ENCODE results near the gene CGB5. TPM values are rescaled to one million over a fixed set of nuclear protein-coding genes. Genes with fewer than 3 reads are reported as not detected.
"Not testable (repeated sequence)": the region's sequence is repeated elsewhere in the genome, so short reads cannot be mapped to it uniquely, and the experiment has no call there.

The CGB5 gene
- total RNA-seq, 4 donors from 2014 or later = not detected

DNA sequence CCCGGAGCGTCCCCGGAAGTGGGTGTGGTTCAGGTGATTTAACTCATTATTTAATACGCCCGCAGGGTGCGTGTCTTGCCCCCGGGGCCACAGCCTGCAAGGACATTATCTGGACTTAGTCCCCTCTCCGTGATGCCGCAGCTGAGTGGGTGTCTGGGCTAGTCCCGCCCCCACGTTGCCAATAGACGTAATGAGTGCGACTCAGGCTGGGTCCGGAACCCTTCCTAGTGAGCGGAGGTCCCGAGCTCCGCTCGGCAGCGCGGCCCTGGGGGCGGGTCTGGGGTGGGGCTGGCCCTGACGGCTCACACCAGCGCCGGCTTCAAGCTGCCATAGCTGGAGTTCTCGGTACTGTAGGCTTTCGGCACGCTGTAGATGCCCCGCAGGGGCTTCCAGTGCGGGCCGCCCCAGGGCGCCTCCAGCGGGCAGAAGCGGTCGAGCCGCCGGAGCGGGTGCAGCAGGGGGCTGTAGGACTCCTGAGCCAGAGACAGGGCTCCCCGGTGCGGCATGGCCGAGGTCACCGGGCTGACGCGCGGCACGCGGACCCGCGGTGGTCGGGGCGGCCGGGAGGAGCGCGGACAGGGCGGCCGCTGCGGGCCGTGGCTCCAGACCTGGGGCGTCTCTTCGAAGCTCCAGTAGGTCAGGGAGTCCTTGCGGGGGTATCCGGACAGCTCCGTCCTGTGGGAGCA lies 25.8 kb upstream of the CGB5 start:
- peaks cover 14 to 19% of the 10 kb centered on the region in 2 donors for H3K4me1 ChIP-seq
- peak overlapping the region; percentile 55 to 72 (median 57) for H3K4me3 ChIP-seq
- DNase-seq (peak in 1 of 2 donors; percentile 35), ATAC-seq (peak; percentile 32 to 62)
- TF ChIP-seq POLR2A (IDR thresholded peaks at IDR 0.05) = no peak
- TF ChIP-seq, protein P1, sequence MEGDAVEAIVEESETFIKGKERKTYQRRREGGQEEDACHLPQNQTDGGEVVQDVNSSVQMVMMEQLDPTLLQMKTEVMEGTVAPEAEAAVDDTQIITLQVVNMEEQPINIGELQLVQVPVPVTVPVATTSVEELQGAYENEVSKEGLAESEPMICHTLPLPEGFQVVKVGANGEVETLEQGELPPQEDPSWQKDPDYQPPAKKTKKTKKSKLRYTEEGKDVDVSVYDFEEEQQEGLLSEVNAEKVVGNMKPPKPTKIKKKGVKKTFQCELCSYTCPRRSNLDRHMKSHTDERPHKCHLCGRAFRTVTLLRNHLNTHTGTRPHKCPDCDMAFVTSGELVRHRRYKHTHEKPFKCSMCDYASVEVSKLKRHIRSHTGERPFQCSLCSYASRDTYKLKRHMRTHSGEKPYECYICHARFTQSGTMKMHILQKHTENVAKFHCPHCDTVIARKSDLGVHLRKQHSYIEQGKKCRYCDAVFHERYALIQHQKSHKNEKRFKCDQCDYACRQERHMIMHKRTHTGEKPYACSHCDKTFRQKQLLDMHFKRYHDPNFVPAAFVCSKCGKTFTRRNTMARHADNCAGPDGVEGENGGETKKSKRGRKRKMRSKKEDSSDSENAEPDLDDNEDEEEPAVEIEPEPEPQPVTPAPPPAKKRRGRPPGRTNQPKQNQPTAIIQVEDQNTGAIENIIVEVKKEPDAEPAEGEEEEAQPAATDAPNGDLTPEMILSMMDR (IDR thresholded peaks at IDR 0.05 in 4 of 5, conservative IDR thresholded peaks at IDR 0.05 in 1 of 5) = peak; percentile 19 to 53 (median 36)
- H3K36me3 ChIP-seq = peaks cover 0 to 30% of the 10 kb centered on the region in 2 donors
- peaks cover 0 to 11% (median 8%) of the 10 kb centered on the region in 3 donors for H3K27me3 ChIP-seq
- in situ Hi-C loops (cut with MboI; ENCODE audit: low sequenced_read_pairs in 4 of 4) = no loop called here
- no peak overlapping the region for H3K27ac ChIP-seq
- H3K9me3 ChIP-seq = no peaks in the 10 kb centered on the region
- intact Hi-C loops (cut with DNase I; ENCODE audit: low total_unique reads) = no loop called here

DNA sequence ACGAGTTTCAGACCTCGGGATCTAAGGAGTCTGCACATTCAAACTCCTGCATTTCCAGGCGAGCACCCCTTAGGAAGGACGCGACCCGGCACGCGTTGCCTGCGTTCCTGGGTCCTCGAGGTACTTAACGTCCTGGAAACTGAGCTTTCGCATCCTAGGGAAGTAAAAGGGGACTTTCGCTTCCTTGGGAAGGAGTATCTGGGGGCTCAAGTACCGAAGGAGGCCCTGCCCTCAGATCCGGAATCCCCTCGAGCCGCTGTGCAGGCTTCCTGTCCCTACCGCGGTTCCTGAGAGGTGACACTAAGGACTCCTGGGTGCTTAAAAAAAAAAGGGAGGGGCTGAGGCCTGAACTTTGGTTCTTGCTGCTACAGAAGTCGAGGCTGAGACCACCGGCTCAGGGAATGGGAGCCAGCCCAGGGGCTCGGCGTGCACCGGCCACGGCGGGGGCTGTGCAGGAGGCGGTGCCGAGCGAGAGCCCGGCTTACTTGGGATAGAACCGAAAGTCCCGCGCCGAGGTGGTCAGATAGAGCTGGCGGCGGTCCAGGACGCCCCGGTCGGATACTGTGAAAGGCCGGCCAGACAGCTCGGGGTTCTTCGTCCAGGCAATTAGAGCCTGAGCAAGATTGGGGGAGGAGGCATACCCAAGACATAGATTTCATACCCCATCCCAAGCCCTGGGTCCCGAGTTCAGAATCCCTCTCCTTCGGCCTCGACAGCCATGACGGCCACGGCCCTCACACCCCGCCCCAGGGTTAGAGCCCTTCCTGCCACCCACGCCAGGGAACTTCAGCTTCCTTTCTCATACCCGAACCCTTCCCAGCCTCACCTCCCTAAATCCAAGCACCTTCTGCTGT lies 25.0 kb upstream of the CGB5 start:
- peak; percentile 16 to 31 for ATAC-seq

DNA sequence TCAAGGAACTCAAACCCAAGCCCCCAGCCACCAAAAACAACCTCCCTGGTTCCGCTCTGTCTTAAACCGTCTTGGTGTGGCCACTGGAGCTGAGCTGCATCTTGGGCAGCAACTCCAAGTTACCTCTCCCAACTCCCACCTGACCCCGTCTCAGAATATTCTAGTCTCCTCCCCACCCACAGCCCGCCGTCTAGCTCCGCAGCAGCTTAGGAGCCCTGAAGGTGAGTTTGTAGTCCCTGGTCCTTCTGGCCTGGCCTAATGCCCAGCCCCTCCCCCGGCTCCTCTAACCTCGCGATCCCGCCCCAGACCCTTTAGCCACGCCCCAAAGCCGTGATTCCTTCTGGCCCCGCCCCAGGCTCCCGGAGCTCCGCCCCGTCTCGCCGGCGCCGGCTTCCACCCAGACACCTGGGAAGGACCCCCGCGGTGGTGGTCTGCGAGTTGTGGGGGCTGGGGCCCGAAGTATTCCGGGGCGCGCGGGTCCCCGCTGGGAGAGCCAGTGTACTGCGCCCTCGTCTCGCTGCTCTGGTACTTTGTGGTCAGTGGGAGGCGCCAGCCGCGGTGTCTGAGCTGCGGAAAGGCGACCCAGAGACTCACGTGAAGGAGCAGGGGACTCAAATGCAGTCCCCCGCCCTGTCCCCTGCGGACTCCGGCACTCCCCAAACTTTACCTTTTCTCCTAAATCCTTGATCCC lies 24.3 kb upstream of the CGB5 start:
- TF ChIP-seq POLR2A (IDR thresholded peaks at IDR 0.05) = no peak
- TF ChIP-seq, protein P1 (IDR thresholded peaks at IDR 0.05 in 4 of 5, conservative IDR thresholded peaks at IDR 0.05 in 1 of 5) = no peak
- H3K27ac ChIP-seq = no peak overlapping the region
- peak overlapping the region; percentile 55 to 72 (median 57) for H3K4me3 ChIP-seq
- no peaks in the 10 kb centered on the region for H3K9me3 ChIP-seq
- intact Hi-C loops (cut with DNase I; ENCODE audit: low total_unique reads) (no loop called here), in situ Hi-C loops (cut with MboI; ENCODE audit: low sequenced_read_pairs in 4 of 4) (no loop called here)
- H3K36me3 ChIP-seq = peaks cover 0 to 19% of the 10 kb centered on the region in 2 donors
- ATAC-seq (peak; percentile 63 to 77), DNase-seq (peak; percentile 59 to 70)
- peaks cover 14 to 19% of the 10 kb centered on the region in 2 donors for H3K4me1 ChIP-seq
- peaks cover 0 to 11% (median 8%) of the 10 kb centered on the region in 3 donors for H3K27me3 ChIP-seq

More for the DNA sequence above, 25.0 kb upstream of the CGB5 start:
- intact Hi-C loops (cut with DNase I; ENCODE audit: low total_unique reads); in situ Hi-C loops (cut with MboI; ENCODE audit: low sequenced_read_pairs in 4 of 4); H3K9me3 ChIP-seq; DNase-seq: not testable (repeated sequence)
- Histone ChIP-seq H3K27ac (peak overlapping the region in 1 of 4 donors; percentile 2), H3K4me3 (peak overlapping the region; percentile 55 to 72 (median 57)), H3K27me3 (peaks cover 0 to 11% (median 8%) of the 10 kb centered on the region in 3 donors), H3K36me3 (peaks cover 0 to 25% of the 10 kb centered on the region in 2 donors), H3K4me1 (peaks cover 14 to 19% of the 10 kb centered on the region in 2 donors)

DNA sequence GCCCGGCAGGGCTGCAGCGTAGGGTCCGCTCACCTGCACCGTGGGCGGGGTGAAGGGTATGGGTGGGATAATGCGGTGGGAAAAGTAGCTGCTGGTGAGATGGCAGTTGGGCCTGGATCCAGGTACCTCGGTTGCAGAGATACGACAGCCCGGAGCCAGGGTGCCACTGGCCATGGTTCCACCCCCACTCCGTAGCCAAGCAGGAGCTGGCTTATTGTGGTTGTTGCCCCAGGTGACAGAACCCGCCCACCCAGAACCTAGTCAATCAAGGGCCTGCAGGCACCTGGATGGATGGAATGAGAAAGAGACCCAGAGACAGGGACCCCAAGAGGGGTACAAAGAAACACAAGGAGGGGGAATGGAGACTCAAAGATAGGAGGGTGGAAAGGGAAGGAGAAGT lies 23.3 kb upstream of the CGB5 start:
- intact Hi-C loops (cut with DNase I; ENCODE audit: low total_unique reads) = no loop called here
- in situ Hi-C loops (cut with MboI; ENCODE audit: low sequenced_read_pairs in 4 of 4) = no loop called here
- DNase-seq (no peak), ATAC-seq (no peak)
- no peak overlapping the region for H3K27ac ChIP-seq
- H3K4me1 ChIP-seq = peaks cover 14 to 19% of the 10 kb centered on the region in 2 donors
- H3K4me3 ChIP-seq = no peak overlapping the region
- no peak for TF ChIP-seq POLR2A (IDR thresholded peaks at IDR 0.05)
- TF ChIP-seq, protein P1 (IDR thresholded peaks at IDR 0.05 in 4 of 5, conservative IDR thresholded peaks at IDR 0.05 in 1 of 5) = no peak
- H3K9me3 ChIP-seq = no peaks in the 10 kb centered on the region
- peaks cover 0 to 11% (median 8%) of the 10 kb centered on the region in 3 donors for H3K27me3 ChIP-seq
- H3K36me3 ChIP-seq = peaks cover 0 to 10% of the 10 kb centered on the region in 2 donors
